HG03108 (cell line): ENCODE measurements around the gene KCNJ14.

Source experiments
- ATAC-seq: cut with Tn5 transposase; IDR thresholded peaks from one replicate; pipeline ENCODE4 v1.9.1; 2021; ENCODE audit warnings: moderate library complexity; ENCODE audit not compliant: unreplicated experiment

KCNJ14 gene

GRCh38 chr19:48445256-48445605 lies 10.1 kb upstream of the KCNJ14 start:
- ATAC-seq = peak; percentile 18

- ATAC-seq = peak; percentile 74
Measured at GRCh38 chr19:48445606-48446481, 9.5 kb upstream of the KCNJ14 start, which contains the start of gene GRWD1. GRWD1 (plus strand) TSS chr19:48445983; CDS start chr19:48446006, 23 bp downstream.

- no peak for ATAC-seq
Measured at GRCh38 chr19:48446579-48446978, 8.8 kb upstream of the KCNJ14 start.

GRCh38 chr19:48448563-48448962 lies 6.8 kb upstream of the KCNJ14 start:
- ATAC-seq = no peak

- no peak for ATAC-seq
Measured at GRCh38 chr19:48450441-48450840, 4.9 kb upstream of the KCNJ14 start.

- ATAC-seq = no peak
Measured at GRCh38 chr19:48450863-48451262, 4.5 kb upstream of the KCNJ14 start.

GRCh38 chr19:48451624-48452023 lies 3.8 kb upstream of the KCNJ14 start:
- ATAC-seq = no peak

GRCh38 chr19:48452289-48453190 lies 2.8 kb upstream of the KCNJ14 start:
- no peak for ATAC-seq

- ATAC-seq = no peak
Measured at GRCh38 chr19:48454150-48454730, 1.1 kb upstream of the KCNJ14 start.

- ATAC-seq = no peak
Measured at GRCh38 chr19:48455908-48456562, 661 bp downstream of the KCNJ14 start.

GRCh38 chr19:48456864-48457263 lies 1.5 kb downstream of the KCNJ14 start:
- no peak for ATAC-seq

- no peak for ATAC-seq
Measured at GRCh38 chr19:48458016-48458415, 2.6 kb downstream of the KCNJ14 start.

GRCh38 chr19:48461651-48461981 lies 6.2 kb downstream of the KCNJ14 start:
- no peak for ATAC-seq

- ATAC-seq = no peak
Measured at GRCh38 chr19:48461982-48462655, 6.7 kb downstream of the KCNJ14 start.

GRCh38 chr19:48465215-48465614 lies 9.8 kb downstream of the KCNJ14 start:
- no peak for ATAC-seq

GRCh38 chr19:48466561-48467325 lies 11.4 kb downstream of the KCNJ14 start:
- ATAC-seq = no peak

GRCh38 chr19:48468772-48469288 lies 13.5 kb downstream of the KCNJ14 start:
- peak; percentile 89 for ATAC-seq

GRCh38 chr19:48469289-48469881 lies 14.0 kb downstream of the KCNJ14 start, which contains the start of gene CYTH2:
CYTH2 (plus strand) TSS chr19:48469369; CDS start chr19:48469508, 139 bp downstream.
- ATAC-seq = peak; percentile 18
